B cell (primary cell): Measurements from ENCODE around the gene CORO1C. TPM values are rescaled to one million over a fixed set of nuclear protein-coding genes. Genes with fewer than 3 reads are reported as not detected.
"Not testable (repeated sequence)": the region's sequence is repeated elsewhere in the genome, so short reads cannot be mapped to it uniquely, and the experiment has no call there.

Experiments
- ATAC-seq: fragments of 200-7000 bp; cut with Tn5 transposase; one replicate; pipeline ENCODE4 v1.10.0; 2021; ENCODE audit warnings: low read depth, mild to moderate bottlenecking, moderate number of reproducible peaks, moderate library complexity
- CTCF ChIA-PET: fragments of 350-600 bp; sonication (Branson Sonifier 250); formaldehyde crosslinking; loops from one replicate; lab custom pipeline; 2021; ENCODE audit warnings: antibody characterized with exemption, inconsistent platforms; lab: Charles Lee
- POLR2A ChIA-PET: fragments of 350-600 bp; sonication (Branson Sonifier 250); formaldehyde crosslinking; loops from one replicate; lab custom pipeline; 2021; ENCODE audit warnings: antibody characterized with exemption; lab: Charles Lee
- DNase-seq: peaks from one replicate; pipeline ENCODE4 v3.0.0; 2013
- H2AFZ ChIP-seq: 2 replicates; pipeline ENCODE4 v1.6.1; 2012; ENCODE audit warnings: mild to moderate bottlenecking, low read depth, low read length; ENCODE audit not compliant: insufficient read depth, poor library complexity, severe bottlenecking
- H3K27ac ChIP-seq, 2 donors: 1 replicate in 1 of 2; 2 replicates in 1 of 2; pipeline ENCODE4 v1.5.1; 2012 to 2013; ENCODE audit warnings: low read length in 2 of 2, mild to moderate bottlenecking in 2 of 2, moderate library complexity in 1 of 2
- H3K27me3 ChIP-seq, 4 experiments: fragments of 200-600 bp in 1 of 4; sonication (generic) in 1 of 4; replicated peaks in 1 of 4; 1 replicate in 2 of 4; 2 replicates in 2 of 4; pipeline versions ENCODE4 v1.6.1 to v1.7.0; 2013 to 2016; ENCODE audit warnings: low read length in 3 of 4, mild to moderate bottlenecking in 2 of 4, mixed read lengths in 1 of 4, moderate library complexity in 1 of 4; ENCODE audit not compliant: insufficient read depth in 4 of 4, control insufficient read depth in 3 of 4; ENCODE audit errors: control extremely low read depth in 1 of 4
- H3K36me3 ChIP-seq, 2 experiments: replicated peaks in 1 of 2; 1 replicate in 1 of 2; 2 replicates in 1 of 2; pipeline versions ENCODE4 v1.6.1 to v1.7.1; 2013; ENCODE audit warnings: low read length in 1 of 2; ENCODE audit not compliant: insufficient read depth in 2 of 2, control insufficient read depth in 1 of 2; ENCODE audit errors: control extremely low read depth in 1 of 2, extremely low read depth in 1 of 2
- H3K4me1 ChIP-seq, 2 donors: fragments of 200-600 bp in 1 of 2; sonication (generic) in 1 of 2; 1 replicate in 1 of 2; 2 replicates in 1 of 2; pipeline versions ENCODE4 v1.5.1 to v1.6.1; 2013 to 2017; ENCODE audit warnings: low read length in 2 of 2; ENCODE audit not compliant: control insufficient read depth in 2 of 2, insufficient read depth in 2 of 2
- H3K4me2 ChIP-seq: replicated peaks from 2 replicates; pipeline ENCODE3; 2012; ENCODE audit warnings: mild to moderate bottlenecking, low read depth, low read length; ENCODE audit not compliant: poor library complexity, severe bottlenecking
- H3K4me3 ChIP-seq, 5 experiments: fragments of 200-600 bp in 1 of 5; sonication (generic) in 1 of 5; 1 replicate in 3 of 5; 2 replicates in 2 of 5; pipeline versions ENCODE4 v1.5.1 to v1.7.0; 2011 to 2016; ENCODE audit warnings: low read length in 4 of 5, mild to moderate bottlenecking in 4 of 5, low read depth in 2 of 5, control low read depth in 1 of 5, moderate library complexity in 1 of 5; ENCODE audit not compliant: insufficient read depth in 1 of 5; ENCODE audit errors: control extremely low read depth in 1 of 5, extremely low read depth in 1 of 5
- H3K79me2 ChIP-seq: fragments of 200-600 bp; sonication (generic); one replicate; pipeline ENCODE4 v1.6.0; 2016; ENCODE audit warnings: low read length; ENCODE audit not compliant: control insufficient read depth, insufficient read depth
- H3K9ac ChIP-seq: fragments of 200-600 bp; sonication (generic); 2 replicates; pipeline ENCODE4 v1.6.1; 2017; ENCODE audit warnings: mild to moderate bottlenecking, low read length, moderate library complexity
- H3K9me3 ChIP-seq, 3 donors: one replicate each; pipeline versions ENCODE4 v1.6.1 to v1.7.1; 2013; ENCODE audit warnings: low read length in 2 of 3; ENCODE audit not compliant: control insufficient read depth in 2 of 3, insufficient read depth in 1 of 3; ENCODE audit errors: control extremely low read depth in 1 of 3
- H4K20me1 ChIP-seq: 2 replicates; pipeline ENCODE4 v1.6.0; 2012; ENCODE audit warnings: mild to moderate bottlenecking, low read length; ENCODE audit not compliant: insufficient read depth, control insufficient read depth, poor library complexity, severe bottlenecking
- H3K27ac Mint-ChIP-seq: one replicate; pipeline ENCODE4 v1.8.0; 2021; ENCODE audit warnings: mixed read lengths
- H3K27me3 Mint-ChIP-seq: one replicate; pipeline ENCODE4 v1.8.0; 2021; ENCODE audit warnings: mixed read lengths
- H3K4me1 Mint-ChIP-seq: one replicate; pipeline ENCODE4 v1.8.0; 2021; ENCODE audit warnings: mixed read lengths
- H3K4me3 Mint-ChIP-seq: one replicate; pipeline ENCODE4 v1.8.0; 2021; ENCODE audit warnings: mixed read lengths
- H3K9me3 Mint-ChIP-seq: one replicate; pipeline ENCODE4 v1.8.0; 2022; ENCODE audit warnings: mixed read lengths; ENCODE audit not compliant: insufficient read depth
- EZH2 ChIP-seq: IDR thresholded peaks from 2 replicates; pipeline ENCODE4 v1.6.1; 2012; ENCODE audit warnings: borderline replicate concordance, low read depth, mild to moderate bottlenecking, moderate library complexity, low read length; ENCODE audit not compliant: insufficient read depth, poor library complexity, severe bottlenecking
- WGBS: methylation state at CpG from one replicate; pipeline ENCODE4 v1.1.5; 2013; ENCODE audit warnings: missing lambda C conversion rate; ENCODE audit not compliant: insufficient coverage; 5-methylcytosine and 5-hydroxymethylcytosine counted together
- intact Hi-C: fragments of 100-400 bp; cut with micrococcal nuclease; formaldehyde crosslinking; loops from one replicate; pipeline ENCODE4 v1.10.0; 2022
- polyA plus RNA-seq: library from polyadenylated mRNA; depleted of rRNA; stranded (reverse); fragments of >200 nt; gene quantifications from 2 replicates; pipeline ENCODE4 v1.2.3, GENCODE V29; 2012
- total RNA-seq, 2 donors: library from RNA; stranded (reverse); fragments of 120-200 nt in 1 of 2; gene quantifications; 1 replicate in 1 of 2; 2 replicates in 1 of 2; pipeline versions ENCODE4 v1.2.3 to v1.2.4, GENCODE V29; 2013 to 2022
- TF ChIP-seq, protein P1 (sequence below): fragments of 200-600 bp; IDR thresholded peaks from one replicate; pipeline ENCODE4 v1.8.0; 2022; ENCODE audit warnings: antibody characterized with exemption, mild to moderate bottlenecking

CORO1C gene
- total and polyA plus RNA-seq, 2 donors (not counting 1 experiment from before 2014, with no cell fraction given): 19.2 to 68.0 TPM

DNA sequence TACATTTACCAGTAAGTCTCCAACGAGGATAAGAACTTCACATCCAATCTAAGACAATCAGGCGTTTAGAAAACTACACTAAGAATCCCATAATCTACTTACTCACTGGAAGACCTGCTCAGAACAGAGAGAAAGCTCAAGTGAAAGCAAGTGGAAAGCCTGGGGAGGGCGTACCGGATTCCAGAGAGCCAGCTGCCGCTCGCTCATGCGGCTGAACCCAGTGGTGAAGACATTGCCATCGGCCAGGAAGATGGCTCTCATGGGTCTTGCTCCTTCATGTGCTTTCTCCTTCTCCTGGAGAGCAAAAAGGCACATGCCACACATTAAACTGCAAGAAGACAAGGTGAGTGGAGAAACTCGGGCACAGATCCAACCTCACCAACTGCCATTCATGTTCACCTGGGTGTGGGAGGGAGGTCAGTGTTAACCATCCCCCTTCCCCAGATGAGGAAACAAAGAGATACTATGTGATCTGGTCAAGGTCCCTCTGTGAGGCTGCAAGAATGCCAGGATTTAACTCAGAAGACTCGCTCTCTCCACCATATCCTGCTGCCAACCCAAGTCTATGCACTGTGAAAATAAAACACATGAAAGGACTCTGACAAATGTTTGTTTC is 74.1 kb downstream of the CORO1C start:
- H3K27me3 Mint-ChIP-seq: no peaks in the 10 kb centered on the region
- H3K27ac Mint-ChIP-seq: no peak overlapping the region

DNA sequence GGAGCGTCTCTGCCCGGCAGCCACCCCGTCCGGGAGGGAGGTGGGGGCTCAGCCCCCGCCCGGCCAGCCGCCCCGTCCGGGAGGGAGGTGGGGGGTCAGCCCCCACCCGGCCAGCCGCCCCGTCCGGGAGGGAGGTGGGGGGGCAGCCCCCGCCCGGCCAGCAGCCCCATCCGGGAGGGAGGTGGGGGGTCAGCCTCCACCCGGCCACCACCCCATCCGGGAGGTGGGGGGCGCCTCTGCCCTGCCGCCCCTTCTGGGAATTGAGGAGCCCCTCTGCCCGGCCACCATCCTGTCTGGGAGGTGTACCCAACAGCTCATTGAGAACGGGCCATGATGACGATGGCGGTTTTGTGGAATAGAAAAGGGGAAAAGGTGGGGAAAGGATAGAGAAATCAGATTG is 75.1 kb downstream of the CORO1C start:
- intact Hi-C loops, H3K9ac ChIP-seq, H3K4me3 ChIP-seq, H3K4me3 Mint-ChIP-seq, H3K4me2 ChIP-seq, H3K9me3 ChIP-seq, H3K27me3 Mint-ChIP-seq, H3K9me3 Mint-ChIP-seq, H3K27me3 ChIP-seq, H3K79me2 ChIP-seq, H4K20me1 ChIP-seq, ATAC-seq, H2AFZ ChIP-seq, DNase-seq, POLR2A ChIA-PET, H3K27ac ChIP-seq: not testable (repeated sequence)
- Histone ChIP-seq H3K4me1 (peaks cover 14 to 15% of the 10 kb centered on the region in 2 donors), H3K36me3 (peaks cover 12 to 45% of the 10 kb centered on the region in 2 experiments)
- H3K4me1 Mint-ChIP-seq: peaks cover 23% of the 10 kb centered on the region
- 96% methylated on average over 6 of the region's 24 CpGs for WGBS
- H3K27ac Mint-ChIP-seq: peak overlapping the region; percentile 46
- CTCF ChIA-PET: interaction anchor here (1.3 kb wide), 1 partner anchor 38 kb away, joined by 4 read pairs; no protein-coding TSS in a partner anchor

More for the DNA sequence above, 74.1 kb downstream of the CORO1C start:
- TF ChIP-seq EZH2: no peak
- TF ChIP-seq, protein P1, sequence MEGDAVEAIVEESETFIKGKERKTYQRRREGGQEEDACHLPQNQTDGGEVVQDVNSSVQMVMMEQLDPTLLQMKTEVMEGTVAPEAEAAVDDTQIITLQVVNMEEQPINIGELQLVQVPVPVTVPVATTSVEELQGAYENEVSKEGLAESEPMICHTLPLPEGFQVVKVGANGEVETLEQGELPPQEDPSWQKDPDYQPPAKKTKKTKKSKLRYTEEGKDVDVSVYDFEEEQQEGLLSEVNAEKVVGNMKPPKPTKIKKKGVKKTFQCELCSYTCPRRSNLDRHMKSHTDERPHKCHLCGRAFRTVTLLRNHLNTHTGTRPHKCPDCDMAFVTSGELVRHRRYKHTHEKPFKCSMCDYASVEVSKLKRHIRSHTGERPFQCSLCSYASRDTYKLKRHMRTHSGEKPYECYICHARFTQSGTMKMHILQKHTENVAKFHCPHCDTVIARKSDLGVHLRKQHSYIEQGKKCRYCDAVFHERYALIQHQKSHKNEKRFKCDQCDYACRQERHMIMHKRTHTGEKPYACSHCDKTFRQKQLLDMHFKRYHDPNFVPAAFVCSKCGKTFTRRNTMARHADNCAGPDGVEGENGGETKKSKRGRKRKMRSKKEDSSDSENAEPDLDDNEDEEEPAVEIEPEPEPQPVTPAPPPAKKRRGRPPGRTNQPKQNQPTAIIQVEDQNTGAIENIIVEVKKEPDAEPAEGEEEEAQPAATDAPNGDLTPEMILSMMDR: no peak
- Histone ChIP-seq H4K20me1 (peaks cover 5% of the 10 kb centered on the region), H3K4me2 (no peak overlapping the region), H3K79me2 (peaks cover 14% of the 10 kb centered on the region), H3K4me1 (peaks cover 14 to 15% of the 10 kb centered on the region in 2 donors), H3K4me3 (no peak overlapping the region), H3K27me3 (no peaks in the 10 kb centered on the region), H3K9me3 (no peaks in the 10 kb centered on the region), H3K27ac (no peak overlapping the region), H2AFZ (no peak overlapping the region), H3K36me3 (peaks cover 10 to 41% of the 10 kb centered on the region in 2 experiments), H3K9ac (no peak overlapping the region)
- DNase-seq (no peak), ATAC-seq (no peak)
- Mint-ChIP-seq H3K4me1 (peaks cover 23% of the 10 kb centered on the region), H3K4me3 (no peak overlapping the region), H3K9me3 (no peaks in the 10 kb centered on the region)
- 97% methylated on average over 8 of the region's 10 CpGs for WGBS
- intact Hi-C loops: no loop called here
- POLR2A ChIA-PET: no interaction called here
- CTCF ChIA-PET: interaction anchor here (1.3 kb wide), 2 partner anchors 24 to 39 kb away, joined by 3 to 4 read pairs; partner anchors contain the start of gene SELPLG

DNA sequence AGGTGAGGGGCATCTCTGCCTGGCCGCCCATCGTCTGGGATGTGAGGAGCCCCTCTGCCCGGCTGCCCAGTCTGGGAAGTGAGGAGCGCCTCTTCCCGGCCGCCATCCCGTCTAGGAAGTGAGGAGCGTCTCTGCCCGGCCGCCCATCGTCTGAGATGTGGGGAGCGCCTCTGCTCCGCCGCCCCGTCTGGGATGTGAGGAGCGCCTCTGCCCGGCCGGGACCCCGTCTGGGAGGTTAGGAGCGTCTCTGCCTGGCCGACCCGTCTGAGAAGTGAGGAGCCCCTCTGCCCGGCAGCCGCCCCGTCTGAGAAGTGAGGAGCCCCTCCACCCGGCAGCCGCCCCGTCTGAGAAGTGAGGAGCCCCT is 75.5 kb downstream of the CORO1C start:
- DNase-seq, H3K27me3 ChIP-seq, H3K27me3 Mint-ChIP-seq, H3K9me3 ChIP-seq, H4K20me1 ChIP-seq, H3K79me2 ChIP-seq, H3K4me3 Mint-ChIP-seq, H3K4me2 ChIP-seq, H3K9ac ChIP-seq, H3K4me3 ChIP-seq, ATAC-seq, H3K27ac Mint-ChIP-seq, H3K9me3 Mint-ChIP-seq, H2AFZ ChIP-seq, intact Hi-C loops, H3K27ac ChIP-seq: not testable (repeated sequence)
- peaks cover 23% of the 10 kb centered on the region for H3K4me1 Mint-ChIP-seq
- H3K4me1 ChIP-seq: peaks cover 14 to 15% of the 10 kb centered on the region in 2 donors
- whole genome bisulfite sequencing: 100% methylated on average over 8 of the region's 28 CpGs
- H3K36me3 ChIP-seq: peaks cover 12 to 49% of the 10 kb centered on the region in 2 experiments
- ChIA-PET POLR2A (interaction anchor here (1.2 kb wide), 1 partner anchor 8 kb away, joined by 3 read pairs; no protein-coding TSS in a partner anchor), CTCF (interaction anchor here (1.6 kb wide), 1 partner anchor 9 kb away, joined by 8 read pairs; no protein-coding TSS in a partner anchor)
